ENCODE measurements around the gene PCNX2. TPM values are rescaled to one million over a fixed set of nuclear protein-coding genes. Genes with fewer than 3 reads are reported as not detected.

PCNX2 gene
- total RNA-seq, 1 donor from 2014 or later: 17.2 TPM

DNA sequence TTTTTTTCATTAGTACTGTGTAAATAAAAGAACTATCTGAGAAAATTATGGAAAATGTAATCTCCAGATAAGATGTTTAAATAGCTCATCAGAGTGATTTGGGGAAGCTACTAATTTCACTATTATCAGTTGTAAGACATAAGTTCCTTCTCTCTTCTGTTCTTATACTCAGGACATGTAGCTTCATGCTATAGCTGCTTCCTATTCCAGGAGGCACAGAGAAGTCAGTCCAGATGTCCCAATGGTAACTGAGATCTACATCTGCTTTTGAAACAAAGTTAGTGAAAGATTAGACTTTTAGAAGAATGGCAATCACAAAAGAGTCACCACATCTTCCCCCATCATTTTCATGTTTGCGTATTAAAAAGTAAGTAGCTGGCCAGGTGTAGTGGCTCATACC is 37.6 kb upstream of the PCNX2 start:
- Mint-ChIP-seq H3K27me3 (ENCODE audit: unreplicated experiment) (peaks cover 39% of the 10 kb centered on the region), H3K4me3 (ENCODE audit: unreplicated experiment) (no peak overlapping the region), H3K4me1 (ENCODE audit: unreplicated experiment) (peaks cover 3% of the 10 kb centered on the region), H3K36me3 (ENCODE audit: unreplicated experiment) (no peaks in the 10 kb centered on the region), H3K27ac (ENCODE audit: unreplicated experiment) (no peak overlapping the region), H3K9me3 (ENCODE audit: unreplicated experiment) (no peaks in the 10 kb centered on the region)
- no peak for DNase-seq (ENCODE audit: extremely low spot score, unreplicated experiment)
- TF ChIP-seq CTCF (IDR thresholded peaks at IDR 0.05): no peak

DNA sequence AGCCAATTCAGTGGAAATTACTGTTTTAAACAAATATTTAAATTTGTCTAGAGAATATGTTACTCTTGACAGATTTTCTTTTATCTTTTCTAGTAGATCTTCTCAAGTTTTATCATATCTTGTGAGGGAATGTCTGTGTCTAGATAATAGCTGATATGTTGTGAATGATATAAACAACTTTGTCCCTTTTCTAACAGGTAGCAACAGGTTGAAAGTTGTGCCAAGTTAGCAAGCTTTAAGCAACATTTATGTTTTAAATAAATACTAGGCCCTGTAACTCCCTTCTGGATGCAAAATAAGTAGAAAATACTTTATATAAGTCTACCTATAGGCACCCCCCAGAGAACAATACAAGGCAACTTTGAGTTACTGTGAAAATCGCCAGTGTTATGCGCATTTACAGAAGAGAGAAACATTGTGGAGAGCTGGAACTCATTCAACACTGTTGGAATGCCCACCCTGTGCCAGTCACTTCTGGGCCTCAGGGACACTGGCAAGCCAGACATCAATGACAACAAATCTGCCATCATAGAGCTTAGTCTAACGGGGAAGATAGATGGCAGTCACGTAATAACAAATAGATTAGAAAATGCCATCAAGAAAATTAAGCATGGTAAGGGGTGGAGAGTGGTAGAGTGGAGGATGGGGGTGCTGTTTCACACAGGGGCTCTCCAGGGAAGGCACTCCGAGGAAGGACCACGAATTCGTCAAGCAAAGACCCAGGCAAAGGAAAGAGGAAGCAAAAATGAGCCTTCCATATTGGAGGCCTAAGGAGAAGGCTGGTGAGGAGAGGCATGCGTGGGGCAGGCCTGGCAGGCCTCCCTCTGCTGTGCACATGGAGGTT is 36.4 kb upstream of the PCNX2 start:
- peaks cover 5% of the 10 kb centered on the region for H3K4me1 Mint-ChIP-seq (ENCODE audit: unreplicated experiment)
- no peak overlapping the region for H3K27ac Mint-ChIP-seq (ENCODE audit: unreplicated experiment)
- DNase-seq (ENCODE audit: extremely low spot score, unreplicated experiment): no peak
- TF ChIP-seq CTCF (IDR thresholded peaks at IDR 0.05): no peak
- H3K9me3 Mint-ChIP-seq (ENCODE audit: unreplicated experiment): no peaks in the 10 kb centered on the region
- no peak overlapping the region for H3K4me3 Mint-ChIP-seq (ENCODE audit: unreplicated experiment)
- peaks cover 35% of the 10 kb centered on the region for H3K27me3 Mint-ChIP-seq (ENCODE audit: unreplicated experiment)
- no peaks in the 10 kb centered on the region for H3K36me3 Mint-ChIP-seq (ENCODE audit: unreplicated experiment)

- DNase-seq (ENCODE audit: extremely low spot score, unreplicated experiment): no peak
Observed at GRCh38 chr1:233328142-233328921, 32.8 kb upstream of the PCNX2 start.

GRCh38 chr1:233327651-233328141 is 32.2 kb upstream of the PCNX2 start, which contains the start of gene MAP3K21:
MAP3K21 (plus strand) TSS chr1:233327724; CDS start chr1:233328029, 305 bp downstream.
- TF ChIP-seq CTCF (IDR thresholded peaks at IDR 0.05): no peak
- Mint-ChIP-seq H3K4me1 (ENCODE audit: unreplicated experiment) (peaks cover 6% of the 10 kb centered on the region), H3K4me3 (ENCODE audit: unreplicated experiment) (peak within 1 kb of the TSS; percentile 71), H3K9me3 (ENCODE audit: unreplicated experiment) (no peaks in the 10 kb centered on the region), H3K27me3 (ENCODE audit: unreplicated experiment) (peaks cover 37% of the 10 kb centered on the region), H3K27ac (ENCODE audit: unreplicated experiment) (no peak within 1 kb of the TSS), H3K36me3 (ENCODE audit: unreplicated experiment) (no peaks in the 10 kb centered on the region)
- no peak for DNase-seq (ENCODE audit: extremely low spot score, unreplicated experiment)

More at GRCh38 chr1:233328142-233328921, 32.8 kb upstream of the PCNX2 start:
- Mint-ChIP-seq H3K4me1 (ENCODE audit: unreplicated experiment) (peaks cover 6% of the 10 kb centered on the region), H3K36me3 (ENCODE audit: unreplicated experiment) (no peaks in the 10 kb centered on the region), H3K27me3 (ENCODE audit: unreplicated experiment) (peaks cover 34% of the 10 kb centered on the region), H3K4me3 (ENCODE audit: unreplicated experiment) (peak overlapping the region; percentile 32), H3K27ac (ENCODE audit: unreplicated experiment) (no peak overlapping the region), H3K9me3 (ENCODE audit: unreplicated experiment) (no peaks in the 10 kb centered on the region)
- no peak for TF ChIP-seq CTCF (IDR thresholded peaks at IDR 0.05)
